AG09319 (cell line): Measurements from ENCODE around the gene OCEL1.

Experiments used
- DNase-seq: peaks from one replicate; pipeline ENCODE4 v3.0.0-alpha.2; 2010; ENCODE audit warnings: low read depth; ENCODE audit errors: extremely low read depth
- CTCF ChIP-seq: IDR thresholded peaks from 2 replicates; pipeline ENCODE4 v1.5.1; 2011; ENCODE audit warnings: low read depth, mild to moderate bottlenecking, inconsistent platforms, low read length, moderate library complexity

Gene OCEL1

GRCh38 chr19:17237747-17238706, 12.0 kb downstream of the OCEL1 start:
- no peak for DNase-seq
- TF ChIP-seq CTCF, result no peak

GRCh38 chr19:17240062-17240752, 14.2 kb downstream of the OCEL1 start:
- no peak for TF ChIP-seq CTCF
- DNase-seq, result no peak

- no peak for TF ChIP-seq CTCF
- DNase-seq, result no peak
Measured at GRCh38 chr19:17240826-17241399, 14.9 kb downstream of the OCEL1 start.

GRCh38 chr19:17242431-17243208, 16.6 kb downstream of the OCEL1 start:
- DNase-seq, result no peak
- TF ChIP-seq CTCF, result no peak

- no peak for DNase-seq
- no peak for TF ChIP-seq CTCF
Measured at GRCh38 chr19:17243211-17243829, 17.3 kb downstream of the OCEL1 start.

GRCh38 chr19:17243830-17244617, 18.0 kb downstream of the OCEL1 start:
- no peak for DNase-seq
- no peak for TF ChIP-seq CTCF
